GM12892 (cell line): ENCODE results near the gene NFASC.

ENCODE experiments used
- DNase-seq: peaks from one replicate; pipeline ENCODE4 v3.0.0; 2011; ENCODE audit not compliant: insufficient read length
- FAIRE-seq: peaks from 2 replicates; lab custom pipeline; 2011; peaks lifted over from hg19 to GRCh38; lab: Jason Lieb, UNC
- POLR2A ChIP-seq: IDR thresholded peaks from 2 replicates; pipeline ENCODE4 v1.6.1; 2011; ENCODE audit warnings: low read depth, low read length, control low read depth
- POLR2AphosphoS5 ChIP-seq: IDR thresholded peaks from 2 replicates; pipeline ENCODE4 v1.6.1; 2011; ENCODE audit warnings: low read depth, low read length, control low read depth
- TAF1 ChIP-seq: IDR thresholded peaks from 2 replicates; pipeline ENCODE4 v1.6.1; 2011; ENCODE audit warnings: low read depth, mild to moderate bottlenecking, control low read depth, low read length, borderline replicate concordance

Gene NFASC

GRCh38 chr1:205013683-205014367 is 143.2 kb downstream of the NFASC start:
- FAIRE-seq (no peak), DNase-seq (no peak)
- no peak for TF ChIP-seq POLR2A
- no peak for TF ChIP-seq POLR2AphosphoS5
- TF ChIP-seq TAF1: no peak

GRCh38 chr1:205014783-205015182 is 144.1 kb downstream of the NFASC start:
- DNase-seq: no peak
- TF ChIP-seq TAF1 (no peak), POLR2AphosphoS5 (no peak), POLR2A (no peak)
- FAIRE-seq: no peak

- FAIRE-seq: no peak
- no peak for DNase-seq
- TF ChIP-seq POLR2AphosphoS5: no peak
- TF ChIP-seq POLR2A: no peak
- TF ChIP-seq TAF1: no peak
These were observed 144.6 kb downstream of the NFASC start for GRCh38 chr1:205015241-205015640.

GRCh38 chr1:205016075-205016474 is 145.4 kb downstream of the NFASC start:
- no peak for TF ChIP-seq POLR2AphosphoS5
- TF ChIP-seq POLR2A: no peak
- TF ChIP-seq TAF1: no peak
- FAIRE-seq: no peak
- DNase-seq: no peak

- no peak for FAIRE-seq
- DNase-seq: no peak
- TF ChIP-seq TAF1 (no peak), POLR2A (no peak), POLR2AphosphoS5 (no peak)
These were observed 145.9 kb downstream of the NFASC start for GRCh38 chr1:205016584-205016983.

- no peak for DNase-seq
- TF ChIP-seq POLR2AphosphoS5 (no peak), POLR2A (no peak), TAF1 (no peak)
These were observed 146.3 kb downstream of the NFASC start for GRCh38 chr1:205017001-205017400.

GRCh38 chr1:205017766-205018165 is 147.1 kb downstream of the NFASC start:
- FAIRE-seq (no peak), DNase-seq (no peak)
- TF ChIP-seq TAF1 (no peak), POLR2AphosphoS5 (no peak), POLR2A (no peak)

More at GRCh38 chr1:205017001-205017400, 146.3 kb downstream of the NFASC start:
- no peak for FAIRE-seq

- DNase-seq (no peak), FAIRE-seq (no peak)
- TF ChIP-seq POLR2AphosphoS5 (no peak), POLR2A (no peak), TAF1 (no peak)
These were observed 147.7 kb downstream of the NFASC start for GRCh38 chr1:205018381-205018780.

- TF ChIP-seq TAF1 (no peak), POLR2AphosphoS5 (no peak), POLR2A (no peak)
- no peak for DNase-seq
- FAIRE-seq: no peak
These were observed 149.8 kb downstream of the NFASC start for GRCh38 chr1:205020466-205020865.

- FAIRE-seq: no peak
- TF ChIP-seq POLR2AphosphoS5 (no peak), TAF1 (no peak), POLR2A (no peak)
- no peak for DNase-seq
These were observed 154.0 kb downstream of the NFASC start for GRCh38 chr1:205024679-205025078.

GRCh38 chr1:205025239-205025638 is 154.6 kb downstream of the NFASC start:
- TF ChIP-seq POLR2AphosphoS5 (no peak), TAF1 (no peak), POLR2A (no peak)
- FAIRE-seq (no peak), DNase-seq (no peak)

- no peak for DNase-seq
- TF ChIP-seq TAF1 (no peak), POLR2AphosphoS5 (no peak), POLR2A (no peak)
- FAIRE-seq: no peak
These were observed 155.5 kb downstream of the NFASC start for GRCh38 chr1:205026181-205026580.

GRCh38 chr1:205028390-205028789 is 157.7 kb downstream of the NFASC start:
- TF ChIP-seq POLR2AphosphoS5 (no peak), TAF1 (no peak), POLR2A (no peak)
- DNase-seq: no peak
- FAIRE-seq: no peak
